HFF-Myc (cell line): Measurements from ENCODE around the gene NEGR1.

ENCODE experiments used
- DNase-seq: peaks from one replicate; pipeline ENCODE4 v3.0.0-alpha.2; 2011; ENCODE audit warnings: low read depth; ENCODE audit errors: extremely low read depth
- H3K4me3 ChIP-seq: replicated peaks from 2 replicates; pipeline ENCODE4 v1.5.1; 2011; ENCODE audit warnings: low read depth, mild to moderate bottlenecking, control low read depth, low read length
- TF ChIP-seq, protein P1 (sequence below): IDR thresholded peaks from 2 replicates; pipeline ENCODE4 v1.5.1; 2012; ENCODE audit warnings: mild to moderate bottlenecking, low read depth, low read length, control low read depth; ENCODE audit errors: missing control alignments

Gene NEGR1

DNA sequence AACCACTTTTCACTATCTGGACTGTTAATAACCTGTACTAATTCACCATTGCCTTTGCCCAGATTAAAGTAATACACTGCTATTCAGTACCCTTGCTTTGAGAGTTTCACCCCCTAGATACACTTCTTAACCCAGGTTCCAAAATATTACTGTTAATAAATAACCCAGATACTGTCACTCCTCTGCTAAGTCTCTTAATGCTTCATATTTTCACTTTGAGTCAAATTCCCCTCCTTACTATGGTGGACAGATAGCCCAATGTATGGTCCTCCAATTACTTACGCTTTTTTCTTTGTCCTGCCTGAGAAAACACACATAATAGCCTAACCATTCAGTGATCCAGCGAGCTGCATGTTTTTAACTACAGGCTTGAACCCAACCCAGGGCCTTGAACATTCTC, 152.5 kb downstream of the NEGR1 start:
- DNase-seq, result no peak
- H3K4me3 ChIP-seq, result no peak overlapping the region
- TF ChIP-seq, protein P1, sequence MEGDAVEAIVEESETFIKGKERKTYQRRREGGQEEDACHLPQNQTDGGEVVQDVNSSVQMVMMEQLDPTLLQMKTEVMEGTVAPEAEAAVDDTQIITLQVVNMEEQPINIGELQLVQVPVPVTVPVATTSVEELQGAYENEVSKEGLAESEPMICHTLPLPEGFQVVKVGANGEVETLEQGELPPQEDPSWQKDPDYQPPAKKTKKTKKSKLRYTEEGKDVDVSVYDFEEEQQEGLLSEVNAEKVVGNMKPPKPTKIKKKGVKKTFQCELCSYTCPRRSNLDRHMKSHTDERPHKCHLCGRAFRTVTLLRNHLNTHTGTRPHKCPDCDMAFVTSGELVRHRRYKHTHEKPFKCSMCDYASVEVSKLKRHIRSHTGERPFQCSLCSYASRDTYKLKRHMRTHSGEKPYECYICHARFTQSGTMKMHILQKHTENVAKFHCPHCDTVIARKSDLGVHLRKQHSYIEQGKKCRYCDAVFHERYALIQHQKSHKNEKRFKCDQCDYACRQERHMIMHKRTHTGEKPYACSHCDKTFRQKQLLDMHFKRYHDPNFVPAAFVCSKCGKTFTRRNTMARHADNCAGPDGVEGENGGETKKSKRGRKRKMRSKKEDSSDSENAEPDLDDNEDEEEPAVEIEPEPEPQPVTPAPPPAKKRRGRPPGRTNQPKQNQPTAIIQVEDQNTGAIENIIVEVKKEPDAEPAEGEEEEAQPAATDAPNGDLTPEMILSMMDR, result no peak

DNA sequence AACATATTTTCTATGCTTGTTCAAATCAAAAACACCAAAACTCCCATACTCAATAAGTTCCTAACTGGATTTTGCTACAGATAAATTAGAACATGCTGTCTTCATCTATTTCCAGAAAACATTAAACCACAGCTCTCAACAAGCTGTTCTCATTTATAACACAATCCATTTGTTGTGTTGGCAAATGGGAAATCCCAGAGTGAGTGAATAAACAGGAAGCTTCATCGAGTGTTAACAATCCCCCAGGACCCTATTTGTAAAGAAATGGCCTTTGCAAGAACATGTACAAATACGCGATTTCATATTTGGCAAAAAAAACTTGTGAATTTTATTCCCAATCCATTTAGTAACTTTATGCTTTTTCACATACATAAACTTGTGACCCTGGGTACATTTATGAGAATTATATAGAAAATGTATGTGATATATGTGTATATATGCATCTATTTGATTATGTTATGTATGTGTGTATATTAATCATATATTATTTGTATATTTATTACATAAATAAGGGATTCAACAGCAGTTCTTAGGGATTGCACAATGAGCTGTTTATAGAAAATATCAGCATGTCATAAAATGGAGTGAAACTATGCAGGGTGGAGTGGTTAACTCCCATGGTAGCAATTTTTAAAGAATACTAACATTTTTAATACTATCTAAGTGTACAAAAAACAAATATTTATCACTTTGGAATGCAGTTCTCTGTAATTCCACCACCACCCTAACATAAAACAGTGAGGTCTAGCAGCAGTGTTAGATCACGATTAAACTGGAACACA, 160.0 kb downstream of the NEGR1 start:
- no peak overlapping the region for H3K4me3 ChIP-seq
- TF ChIP-seq, protein P1, result no peak
- peak; percentile 7 for DNase-seq

DNA sequence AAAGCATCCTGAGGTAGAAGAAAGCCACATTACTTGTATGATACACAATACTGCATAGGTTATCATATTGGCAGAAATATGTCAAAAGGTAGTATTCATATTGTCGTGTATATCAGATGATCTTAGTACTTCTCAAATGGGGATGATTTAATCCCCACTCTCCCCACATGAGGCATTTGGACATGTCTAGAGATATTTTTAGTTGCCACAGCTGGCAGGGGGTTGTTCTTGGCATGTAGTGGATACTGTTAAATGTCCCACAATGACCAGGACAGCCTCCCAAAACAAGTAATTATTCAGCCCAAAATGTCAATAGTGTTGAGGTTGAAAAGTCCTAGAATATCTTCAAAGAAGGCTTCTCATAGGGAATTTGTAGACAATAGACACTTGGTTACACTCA, 162.8 kb downstream of the NEGR1 start:
- no peak for DNase-seq
- TF ChIP-seq, protein P1, result no peak
- H3K4me3 ChIP-seq, result no peak overlapping the region

DNA sequence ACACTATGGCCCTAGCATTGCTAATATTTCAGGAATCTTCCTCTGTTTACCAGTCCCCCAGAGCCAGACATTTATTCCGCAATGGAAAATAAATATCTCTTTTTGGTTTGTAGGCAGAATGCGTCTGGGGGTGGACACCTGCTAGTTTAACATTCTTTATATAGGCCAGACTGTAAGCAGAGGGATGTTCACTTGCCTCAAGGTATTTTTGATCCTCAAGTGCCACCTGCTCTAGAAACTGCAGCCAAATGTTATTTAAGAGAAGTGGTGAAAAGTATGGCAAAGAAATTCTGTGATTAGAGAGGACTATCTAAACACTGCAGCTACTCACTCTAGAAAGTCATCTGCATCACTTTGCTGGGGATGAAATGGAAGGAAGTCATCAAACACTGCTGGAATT, 164.7 kb downstream of the NEGR1 start:
- H3K4me3 ChIP-seq, result no peak overlapping the region
- DNase-seq, result no peak
- TF ChIP-seq, protein P1, result no peak

DNA sequence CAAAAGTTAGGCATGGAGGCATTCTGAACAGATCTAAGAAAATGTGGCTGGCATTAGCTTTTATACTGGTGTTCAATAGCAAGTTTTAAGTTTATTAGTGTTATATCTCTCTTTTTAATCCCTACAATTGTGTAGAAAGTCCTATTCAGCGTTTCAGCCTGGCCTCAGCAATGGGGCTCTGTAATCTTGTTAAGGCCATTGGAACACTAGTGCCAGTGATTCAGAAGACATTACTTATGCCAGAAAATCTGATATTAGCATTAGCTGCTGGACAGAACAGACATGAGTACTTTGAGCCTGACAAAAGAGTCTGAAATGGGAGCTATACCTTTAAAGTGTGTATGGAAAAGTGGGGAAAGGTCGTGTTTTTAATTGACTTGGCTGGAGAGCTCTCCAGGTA, 167.0 kb downstream of the NEGR1 start:
- H3K4me3 ChIP-seq, result no peak overlapping the region
- no peak for DNase-seq
- TF ChIP-seq, protein P1, result no peak

DNA sequence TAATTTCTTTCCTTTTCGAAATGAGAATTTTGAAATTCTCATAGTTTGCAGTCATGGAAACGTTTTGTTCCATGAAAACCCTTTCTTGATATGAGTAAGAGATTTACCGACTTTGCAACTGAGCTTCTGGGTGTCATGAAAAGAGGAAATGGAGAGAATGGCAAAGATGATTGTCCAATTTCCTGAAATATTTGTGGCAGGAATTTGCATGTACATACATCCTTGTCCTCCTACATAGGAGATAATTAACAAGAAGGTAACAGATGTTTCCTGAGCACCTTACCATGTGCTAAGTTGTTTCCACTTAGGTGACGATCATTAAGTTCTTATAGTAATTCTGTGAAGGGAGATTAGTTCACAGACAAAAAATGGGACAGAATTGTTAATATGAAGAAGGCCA, 170.7 kb downstream of the NEGR1 start:
- TF ChIP-seq, protein P1, result no peak
- no peak overlapping the region for H3K4me3 ChIP-seq
- DNase-seq, result no peak

DNA sequence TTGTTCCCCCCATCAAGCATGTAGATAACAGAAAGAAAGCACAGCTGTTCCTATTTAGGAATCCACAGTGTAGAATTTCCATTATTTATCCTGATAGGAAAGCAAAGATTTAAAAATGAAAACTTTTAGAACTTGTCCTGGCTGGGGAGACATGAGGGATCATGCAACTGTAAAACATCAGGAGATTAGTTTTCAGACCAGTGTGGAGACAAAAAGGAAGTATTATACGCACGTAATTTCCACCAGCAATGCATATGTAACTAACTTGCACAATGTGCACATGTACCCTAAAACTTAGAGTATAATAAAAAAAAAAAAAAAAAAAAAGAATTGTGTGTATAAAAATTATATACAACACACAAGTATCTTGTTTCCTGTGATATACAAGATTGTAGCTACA, 172.4 kb downstream of the NEGR1 start:
- TF ChIP-seq, protein P1, result no peak
- H3K4me3 ChIP-seq, result no peak overlapping the region
- no peak for DNase-seq
